Measurements from ENCODE around the gene CACNA1B.
"Not testable (repeated sequence)": the region's sequence is repeated elsewhere in the genome, so short reads cannot be mapped to it uniquely, and the experiment has no call there.

Gene CACNA1B

DNA sequence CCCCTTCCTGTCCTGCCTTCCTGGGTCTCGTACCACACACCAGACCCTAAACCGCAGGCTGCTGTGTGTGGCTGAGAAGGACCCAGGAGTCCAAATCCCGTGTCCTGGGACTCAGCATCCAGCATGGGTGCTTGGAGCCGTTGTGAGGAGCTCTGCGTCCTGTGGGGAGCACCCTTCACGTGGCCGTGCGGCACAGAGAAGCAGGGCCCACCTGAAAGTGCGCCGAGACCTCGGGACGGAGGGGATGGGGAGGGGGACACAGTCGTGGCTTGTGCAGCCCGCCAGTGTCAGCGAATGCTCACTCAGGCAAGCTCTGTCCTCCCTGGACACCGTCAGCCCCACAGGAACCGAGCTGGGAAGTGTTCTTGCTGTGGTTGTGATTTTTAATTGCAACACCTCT is 244.6 kb downstream of the CACNA1B start:
- no peak for DNase-seq

DNA sequence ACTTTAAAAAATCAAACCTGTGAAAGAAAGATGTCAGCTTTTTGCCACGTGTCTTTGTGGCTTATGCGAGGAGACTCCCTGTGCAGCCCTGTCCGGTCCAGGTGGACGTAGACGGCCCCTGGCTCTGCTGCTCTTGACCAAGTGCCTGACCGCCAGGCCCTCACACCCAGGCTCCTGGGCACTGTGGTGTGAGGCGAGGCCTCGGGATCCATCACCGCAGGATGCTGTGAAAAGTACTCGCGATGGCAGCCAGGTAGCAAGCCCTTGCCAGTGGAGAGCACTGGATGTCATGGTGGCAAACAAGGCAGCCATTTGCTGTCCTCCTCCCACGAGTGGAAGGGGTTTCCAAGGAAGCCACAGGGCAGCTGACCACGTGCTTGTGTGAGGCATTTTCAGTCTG is 245.1 kb downstream of the CACNA1B start:
- no peak for DNase-seq

DNA sequence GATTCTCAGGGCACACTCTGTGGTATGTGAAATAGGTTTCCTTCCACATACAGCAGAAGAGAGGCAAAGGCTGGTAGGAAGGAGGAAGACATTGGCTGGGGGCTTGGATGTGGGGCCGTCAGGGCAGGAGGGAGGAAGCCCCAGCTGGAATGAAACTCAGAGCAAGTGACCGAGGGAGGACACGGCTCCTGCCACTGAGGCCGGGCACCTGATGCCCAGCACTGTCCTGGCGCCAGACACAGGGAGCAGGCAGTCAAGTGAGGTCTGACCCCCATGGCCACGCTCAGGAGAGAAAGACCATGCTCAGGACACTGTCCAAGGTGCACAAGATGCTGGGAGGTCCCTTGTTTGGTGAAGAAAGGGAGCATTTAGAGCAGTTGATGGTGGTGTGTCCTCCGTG is 245.5 kb downstream of the CACNA1B start:
- DNase-seq, result no peak

DNA sequence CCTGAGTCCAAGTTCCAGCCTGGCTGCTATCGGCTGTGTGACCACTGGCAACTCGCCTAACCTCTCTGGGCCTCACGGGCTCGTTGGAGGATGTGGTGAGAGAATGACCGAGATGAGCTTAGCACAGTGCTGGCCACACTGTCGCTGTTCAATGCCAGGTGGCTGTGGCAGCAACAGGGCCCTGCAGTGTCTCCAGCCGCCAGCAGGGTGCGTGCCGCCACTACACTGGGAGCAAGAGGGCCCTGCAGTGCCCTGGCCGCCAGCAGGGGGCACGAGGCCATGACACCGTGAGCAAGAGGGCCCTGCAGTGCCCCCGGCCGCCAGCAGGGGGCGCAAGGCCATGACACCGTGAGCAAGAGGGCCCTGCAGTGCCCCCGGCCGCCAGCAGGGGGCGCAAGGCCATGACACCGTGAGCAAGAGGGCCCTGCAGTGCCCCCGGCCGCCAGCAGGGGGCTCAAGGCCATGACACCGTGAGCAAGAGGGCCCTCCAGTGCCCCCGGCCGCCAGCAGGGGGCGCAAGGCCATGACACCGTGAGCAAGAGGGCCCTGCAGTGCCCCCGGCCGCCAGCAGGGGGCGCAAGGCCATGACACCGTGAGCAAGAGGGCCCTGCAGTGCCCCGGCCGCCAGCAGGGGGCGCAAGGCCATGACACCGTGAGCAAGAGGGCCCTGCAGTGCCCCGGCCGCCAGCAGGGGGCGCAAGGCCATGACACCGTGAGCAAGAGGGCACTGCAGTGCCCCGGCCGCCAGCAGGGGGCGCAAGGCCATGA is 248.7 kb downstream of the CACNA1B start:
- not testable (repeated sequence) for DNase-seq

DNA sequence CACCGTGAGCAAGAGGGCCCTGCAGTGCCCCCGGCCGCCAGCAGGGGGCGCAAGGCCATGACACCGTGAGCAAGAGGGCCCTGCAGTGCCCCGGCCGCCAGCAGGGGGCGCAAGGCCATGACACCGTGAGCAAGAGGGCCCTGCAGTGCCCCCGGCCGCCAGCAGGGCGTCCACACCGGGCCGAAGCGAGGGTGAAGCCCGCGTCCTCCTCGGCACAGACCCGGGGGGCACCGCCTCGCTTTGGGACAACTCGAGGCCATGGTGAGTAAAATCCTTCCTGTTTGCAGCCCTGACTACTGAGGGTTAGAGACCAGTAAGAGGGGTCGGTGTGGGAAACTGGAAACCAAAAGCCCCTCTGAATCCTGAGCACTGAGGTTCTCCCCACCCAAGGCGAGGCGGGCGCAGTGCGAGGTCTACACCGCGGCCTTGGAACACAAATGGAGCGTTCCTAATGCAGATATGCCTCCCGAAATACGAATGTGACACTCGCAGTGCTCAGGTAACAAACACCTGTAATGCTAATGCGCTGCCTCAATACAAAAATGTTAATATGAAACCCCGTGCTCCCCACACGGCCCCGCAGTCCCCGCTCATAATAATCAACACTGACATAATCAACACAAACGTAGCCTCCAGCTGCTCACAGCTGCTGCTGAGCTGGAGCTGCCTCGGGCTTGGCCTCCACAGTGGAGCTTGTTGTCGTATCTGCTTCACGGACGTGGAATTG is 249.4 kb downstream of the CACNA1B start:
- not testable (repeated sequence) for DNase-seq

DNA sequence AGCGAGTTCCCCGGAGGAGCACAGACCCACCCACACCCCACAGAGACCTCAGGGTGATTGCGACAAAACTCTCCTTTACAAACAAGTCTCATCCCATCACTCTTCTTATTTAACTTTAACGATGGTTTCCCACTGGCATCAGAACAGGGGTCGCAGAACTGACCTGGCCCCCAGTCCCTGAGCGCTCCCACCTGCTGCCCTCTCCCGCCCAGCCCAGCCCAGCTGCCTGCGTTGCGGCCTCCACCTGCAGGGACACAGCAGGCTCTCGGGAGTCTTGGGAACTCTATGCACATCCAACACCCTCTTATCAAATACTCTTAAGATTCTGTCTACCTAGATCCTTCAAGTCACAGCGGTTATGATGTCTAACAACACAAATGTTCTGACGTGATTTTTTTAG is 250.4 kb downstream of the CACNA1B start:
- DNase-seq, result not testable (repeated sequence)

DNA sequence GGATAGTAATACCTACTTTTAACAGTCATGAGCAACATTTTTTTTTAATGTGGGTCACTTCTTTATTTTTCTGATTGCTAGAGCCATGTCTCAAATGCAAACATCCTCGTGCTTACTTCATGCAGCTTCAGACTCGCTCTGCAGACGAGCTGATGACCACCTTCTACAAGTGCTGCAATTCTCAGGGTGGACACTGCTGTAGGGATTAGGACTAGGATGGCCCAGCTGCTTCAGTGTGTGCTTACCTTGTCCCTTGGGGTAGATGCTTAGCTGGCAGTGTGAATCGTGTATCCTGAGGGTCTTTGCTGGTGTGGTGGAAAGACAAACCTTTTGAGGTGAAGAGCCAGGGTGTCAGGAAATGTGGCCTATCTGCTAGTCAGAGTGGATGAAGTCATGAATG is 251.7 kb downstream of the CACNA1B start:
- DNase-seq, result not testable (repeated sequence)

DNA sequence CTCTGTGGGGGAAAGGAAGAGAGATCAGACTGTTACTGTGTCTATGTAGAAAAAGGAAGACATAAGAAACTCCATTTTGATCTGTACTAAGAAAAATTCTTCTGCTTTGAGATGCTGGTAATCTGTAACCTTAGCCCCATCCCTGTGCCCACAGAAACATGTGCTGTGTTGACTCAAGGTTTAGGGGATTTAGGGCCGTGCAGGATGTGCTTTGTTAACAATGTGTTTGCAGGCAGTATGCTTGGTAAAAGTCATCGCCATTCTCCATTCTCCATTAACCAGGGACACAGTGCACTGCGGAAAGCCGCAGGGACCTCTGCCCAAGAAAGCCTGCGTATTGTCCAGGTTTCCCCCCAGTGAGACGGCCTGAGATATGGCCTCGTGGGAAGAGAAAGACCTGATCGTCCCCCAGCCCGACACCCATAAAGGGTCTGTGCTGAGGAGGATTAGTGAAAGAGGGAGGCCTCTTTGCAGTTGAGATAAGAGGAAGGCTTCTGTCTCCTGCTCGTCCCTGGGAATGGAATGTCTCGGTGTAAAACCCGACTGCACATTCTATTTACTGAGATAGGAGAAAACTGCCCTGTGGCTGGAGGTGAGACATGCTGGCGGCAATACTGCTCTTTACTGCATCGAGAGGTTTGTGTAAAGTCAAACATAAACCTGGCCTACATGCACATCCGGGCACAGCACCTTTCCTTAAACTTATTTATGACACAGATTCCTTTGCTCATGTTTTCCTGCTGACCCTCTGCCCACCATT is 255.5 kb downstream of the CACNA1B start:
- not testable (repeated sequence) for DNase-seq

DNA sequence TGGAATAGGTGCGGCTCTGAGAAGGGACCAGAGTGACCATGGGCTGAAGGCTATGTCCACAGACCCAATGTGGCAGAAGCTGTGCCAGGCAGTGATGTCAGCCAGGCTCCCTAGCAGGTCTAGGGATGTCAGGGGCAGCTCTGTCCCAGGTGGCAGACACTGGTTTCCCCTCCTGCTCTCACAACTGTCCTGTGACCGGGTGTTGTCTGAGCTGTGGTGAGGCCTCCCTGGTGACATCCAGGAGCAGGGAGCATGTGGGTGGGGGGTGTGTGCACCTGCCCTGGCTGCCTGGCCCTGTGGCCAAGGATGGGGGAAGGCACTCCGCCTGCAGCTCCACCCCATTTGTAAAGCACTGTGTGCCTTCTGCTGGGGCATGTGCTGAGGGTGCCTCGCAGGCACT is 257.0 kb downstream of the CACNA1B start:
- DNase-seq, result not testable (repeated sequence)

DNA sequence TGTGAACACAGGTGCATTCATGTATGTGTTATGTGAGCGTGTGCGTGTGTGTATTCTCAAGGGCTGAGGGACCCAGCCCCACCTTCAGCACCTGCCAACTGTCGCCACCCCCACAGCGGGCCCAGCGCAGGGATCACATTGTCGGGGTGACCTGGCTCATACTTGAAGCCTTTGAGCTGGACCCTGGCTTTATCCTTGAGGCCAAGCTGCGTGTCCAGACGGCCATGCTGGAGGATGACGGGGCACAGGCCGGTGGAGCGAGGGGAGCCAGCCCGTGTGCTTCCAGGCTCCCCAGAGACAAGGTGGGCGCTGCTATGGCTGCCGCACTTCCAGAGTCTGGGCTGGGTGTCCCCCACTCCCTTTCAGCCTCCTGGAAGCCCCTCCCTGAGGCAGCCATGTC is 261.5 kb downstream of the CACNA1B start:
- DNase-seq, result not testable (repeated sequence)

DNA sequence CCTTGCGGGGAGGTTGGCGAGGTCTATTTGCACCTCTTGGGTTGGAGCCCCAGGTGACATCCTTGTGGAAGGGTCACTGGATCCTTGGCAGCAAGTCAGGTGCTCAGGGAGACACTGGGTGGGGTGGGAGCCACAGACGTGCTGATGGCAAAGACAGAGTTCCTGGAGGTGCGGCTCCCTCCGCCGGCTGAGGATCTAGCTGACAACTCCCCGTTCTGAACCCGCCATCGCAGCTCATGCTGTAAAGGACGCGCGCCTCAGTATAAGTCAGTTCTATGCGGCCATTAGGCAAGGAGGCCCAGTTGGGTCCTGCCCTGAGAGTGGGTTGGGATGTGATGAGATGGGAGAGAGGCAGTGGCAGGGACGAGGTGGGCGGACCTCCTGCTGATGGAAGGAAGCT is 263.4 kb downstream of the CACNA1B start:
- DNase-seq, result not testable (repeated sequence)

DNA sequence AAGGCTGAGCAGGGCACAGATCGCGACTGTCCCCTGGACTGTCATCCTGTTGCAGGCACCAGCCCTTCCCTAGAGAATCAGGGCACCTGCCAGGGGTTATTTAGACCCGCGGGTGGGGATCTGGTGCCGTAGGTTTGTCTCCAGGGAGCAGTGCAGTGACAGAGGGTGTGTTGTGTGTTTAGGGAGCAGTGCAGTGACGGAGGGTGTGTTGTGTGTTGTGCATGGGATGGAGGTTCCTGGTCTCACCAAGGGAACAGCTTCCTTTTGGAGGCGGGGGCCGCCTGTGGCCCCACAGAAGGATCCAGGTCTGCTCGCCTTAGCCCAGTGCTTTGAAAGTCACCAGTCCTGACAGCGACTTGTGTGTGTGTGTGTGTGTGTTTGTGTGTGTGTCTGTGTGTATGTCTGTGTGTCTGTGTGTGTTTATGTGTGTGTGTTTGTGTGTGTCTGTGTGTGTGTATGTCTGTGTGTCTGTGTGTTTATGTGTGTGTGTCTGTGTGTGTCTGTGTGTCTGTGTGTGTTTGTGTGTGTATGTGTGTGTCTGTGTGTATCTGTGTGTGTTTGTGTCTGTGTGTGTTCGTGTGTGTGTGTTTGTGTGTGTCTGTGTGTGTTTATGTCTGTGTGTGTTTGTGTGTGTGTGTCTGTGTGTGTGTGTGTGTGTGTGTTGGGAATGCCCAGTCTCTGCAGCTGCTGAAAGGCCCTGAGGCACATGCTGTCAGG is 265.1 kb downstream of the CACNA1B start:
- DNase-seq, result not testable (repeated sequence)

DNA sequence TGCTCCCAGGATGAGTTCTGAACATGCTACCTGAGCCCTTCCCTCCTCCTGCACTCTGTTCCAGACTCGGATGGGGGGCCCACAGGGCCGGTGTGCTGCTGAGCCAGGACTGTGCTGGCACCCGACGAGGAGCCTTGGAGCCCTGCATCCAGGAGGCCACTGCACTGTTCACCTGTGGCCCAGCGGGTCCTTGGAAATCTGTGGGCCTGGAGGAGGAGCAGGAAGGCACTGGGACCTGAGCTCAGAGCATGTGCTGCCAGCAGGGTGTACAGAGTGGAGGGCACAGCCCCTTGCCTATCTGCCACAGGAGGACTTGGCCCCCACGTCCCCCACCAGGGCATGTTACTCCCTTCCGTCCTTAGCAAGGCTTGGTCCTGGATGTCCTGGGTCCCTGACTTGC is 265.9 kb downstream of the CACNA1B start:
- not testable (repeated sequence) for DNase-seq

DNA sequence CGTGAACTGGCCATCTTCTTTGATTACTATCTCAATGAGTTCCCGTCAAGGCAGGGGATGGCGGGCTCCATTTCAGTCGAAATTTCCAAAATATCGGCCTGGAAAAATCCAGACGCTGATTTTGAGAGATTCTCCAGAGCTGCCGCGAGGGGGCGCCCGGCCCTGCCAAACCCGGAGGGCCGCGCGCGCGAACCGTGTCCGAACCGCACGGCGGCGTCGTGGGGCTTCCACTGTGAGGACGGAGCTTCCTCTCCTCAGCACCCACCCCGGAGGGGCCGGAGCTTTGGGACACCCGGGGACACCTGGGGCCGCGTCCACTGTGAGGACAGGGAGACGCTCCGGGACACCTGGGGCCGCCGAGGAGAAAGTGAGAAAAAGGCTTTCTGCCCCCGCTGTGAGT is 270.0 kb downstream of the CACNA1B start:
- not testable (repeated sequence) for DNase-seq

DNA sequence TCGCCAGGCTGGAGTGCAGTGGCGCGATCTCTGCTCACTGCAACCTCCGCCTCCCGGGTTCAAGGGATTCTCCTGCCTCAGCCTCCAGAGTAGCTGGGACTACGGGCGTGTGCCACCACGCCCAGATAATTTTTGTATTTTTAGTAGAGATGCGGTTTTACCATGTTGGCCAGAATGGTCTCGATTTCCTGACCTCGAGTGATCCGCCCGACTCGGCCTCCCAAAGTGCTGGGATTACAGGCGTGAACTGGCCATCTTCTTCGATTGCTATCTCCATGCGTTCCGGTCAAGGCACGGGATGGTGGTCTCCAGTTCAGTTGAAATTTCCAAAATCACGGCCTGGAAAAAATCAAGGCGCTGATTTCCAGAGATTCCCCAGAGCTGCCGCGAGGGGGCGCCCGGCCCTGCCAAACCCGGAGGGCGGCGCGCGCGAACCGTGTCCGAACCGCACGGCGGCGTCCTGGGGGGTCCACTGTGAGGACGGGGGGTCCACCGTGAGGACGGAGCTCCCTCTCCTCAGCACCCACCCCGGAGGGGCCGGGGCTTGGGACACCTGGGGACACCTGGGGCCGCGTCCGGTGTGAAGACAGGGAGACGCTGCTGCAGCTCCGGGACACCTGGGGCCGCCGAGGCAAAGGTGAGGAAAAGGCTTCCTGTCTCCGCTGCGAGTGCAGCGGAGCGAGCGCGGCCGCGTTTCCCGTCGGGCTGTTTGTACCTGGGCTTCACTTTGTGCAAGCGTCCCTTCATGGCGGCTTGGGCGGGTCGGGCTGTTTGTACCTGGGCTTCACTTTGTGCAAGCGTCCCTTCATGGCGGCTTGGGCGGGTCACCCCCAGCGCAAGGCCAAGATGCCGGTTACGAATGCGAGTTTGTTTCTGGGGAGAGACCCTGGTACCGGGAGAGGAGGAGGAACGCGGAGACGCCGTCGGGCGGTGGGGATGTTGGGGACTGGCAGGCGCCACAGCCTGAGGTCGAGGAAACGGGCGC is 272.4 kb downstream of the CACNA1B start:
- DNase-seq, result not testable (repeated sequence)

DNA sequence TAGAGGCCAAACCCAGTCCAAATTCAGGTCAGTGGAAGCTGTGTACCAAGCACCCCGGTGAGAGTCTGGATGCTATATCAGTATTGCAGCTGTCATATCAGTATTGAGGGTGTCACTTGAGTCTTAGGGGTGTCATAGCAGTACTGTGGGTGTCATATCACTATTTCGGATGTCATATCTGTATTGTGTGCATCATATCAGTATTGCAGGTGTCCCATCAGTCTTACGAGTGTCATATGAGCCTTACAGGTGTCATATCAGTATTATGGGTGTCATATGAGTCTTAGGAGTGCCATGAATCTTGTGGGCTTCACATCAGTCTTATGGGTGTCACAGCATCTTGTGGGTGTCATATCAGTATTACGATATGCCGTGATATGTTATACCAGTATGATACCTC is 278.2 kb downstream of the CACNA1B start:
- DNase-seq, result not testable (repeated sequence)

DNA sequence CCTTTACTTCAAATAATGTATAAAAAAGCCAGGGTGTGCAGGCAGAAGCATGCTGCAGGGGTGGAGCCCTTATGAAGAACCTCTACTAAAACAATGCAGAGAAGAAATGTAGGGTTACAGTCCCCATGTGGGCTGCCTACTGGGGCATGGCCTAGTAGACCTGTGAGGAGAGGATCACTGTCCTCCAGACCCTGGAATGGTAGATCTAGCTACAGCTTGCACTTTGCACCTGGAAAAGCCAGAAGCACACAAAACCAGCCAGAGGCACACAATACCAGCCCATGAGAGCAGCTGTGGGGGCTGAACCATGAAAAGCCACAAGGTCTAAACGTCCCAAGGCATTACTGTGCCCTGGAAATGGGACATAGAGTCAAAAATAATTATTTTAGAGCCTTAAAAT is 289.2 kb downstream of the CACNA1B start:
- not testable (repeated sequence) for DNase-seq
